WERI-Rb-1 (cell line): Measurements from ENCODE around the gene TGDS.
A peak's percentile ranks its signal among the peaks of the same experiment; 100 is the strongest.
"Not testable (repeated sequence)": the region's sequence is repeated elsewhere in the genome, so short reads cannot be mapped to it uniquely, and the experiment has no call there.

Experiments used
- DNase-seq: peaks from one replicate; pipeline ENCODE4 v3.0.0-alpha.2; 2020
- H3K27ac ChIP-seq: fragments of 250-450 bp; sonication (Bioruptor Pico); 2 replicates; pipeline ENCODE4 v1.5.1; 2020; ENCODE audit warnings: mild to moderate bottlenecking, moderate library complexity
- H3K27me3 ChIP-seq: fragments of 250-450 bp; sonication (Bioruptor Pico); 2 replicates; pipeline ENCODE4 v1.5.1; 2021; ENCODE audit warnings: mild to moderate bottlenecking, low read depth, moderate library complexity; ENCODE audit not compliant: insufficient read depth, severe bottlenecking
- H3K36me3 ChIP-seq: fragments of 250-450 bp; sonication (Bioruptor Pico); 2 replicates; pipeline ENCODE4 v1.5.1; 2020; ENCODE audit warnings: mild to moderate bottlenecking, moderate library complexity
- H3K4me3 ChIP-seq: 2 replicates; pipeline ENCODE4 v1.5.1; 2011; ENCODE audit warnings: low read depth, mild to moderate bottlenecking, control low read depth, low read length
- H3K9me3 ChIP-seq: fragments of 250-450 bp; sonication (Bioruptor Pico); 2 replicates; pipeline ENCODE4 v1.5.1; 2021; ENCODE audit warnings: mild to moderate bottlenecking, moderate library complexity; ENCODE audit not compliant: severe bottlenecking
- TF ChIP-seq, protein P1 (sequence below): IDR thresholded peaks from 2 replicates; pipeline ENCODE4 v1.5.1; 2011; ENCODE audit warnings: low read depth, mild to moderate bottlenecking, control low read depth, inconsistent platforms, low read length

TGDS gene

DNA sequence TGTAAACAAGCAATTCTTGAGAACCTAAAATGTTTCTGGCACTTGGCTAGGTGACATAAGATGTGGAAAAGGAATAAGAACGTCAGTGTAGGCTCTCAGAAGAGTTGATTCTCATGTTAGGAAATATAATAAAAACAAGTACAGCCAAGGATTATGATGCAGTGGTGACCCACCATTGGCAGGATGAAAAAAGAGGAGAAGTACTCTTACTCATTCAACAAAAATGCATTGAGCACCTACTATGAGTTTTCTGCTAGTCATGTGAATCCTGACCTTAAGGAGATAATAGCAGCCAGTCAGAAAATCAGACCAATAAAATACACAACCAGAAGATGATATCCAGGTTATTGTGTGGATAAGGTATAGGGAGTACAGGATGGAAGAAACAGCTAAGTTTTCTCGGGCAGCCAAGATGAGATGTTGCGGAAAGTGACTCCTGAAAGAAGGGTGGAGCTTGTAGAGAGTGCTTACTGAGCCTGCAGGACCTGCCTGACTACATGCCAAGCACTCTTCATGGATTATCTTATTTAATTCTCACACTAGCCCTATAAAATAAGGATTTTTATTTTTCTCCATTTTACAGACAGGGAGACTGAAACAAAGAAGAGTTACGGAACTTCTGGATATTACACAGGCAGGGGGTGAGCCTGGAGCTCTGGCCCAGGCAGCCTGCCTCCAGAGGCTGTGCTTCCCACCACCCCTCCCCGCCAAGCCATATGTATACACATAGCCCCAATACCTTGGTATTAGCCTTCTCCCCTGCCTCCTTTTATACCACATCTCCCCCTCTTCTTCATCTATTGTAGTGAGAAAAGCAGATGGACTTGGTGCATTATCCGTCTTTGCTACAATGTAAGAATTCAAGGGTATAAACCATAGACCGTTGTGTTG, 58.0 kb downstream of the TGDS start:
- Histone ChIP-seq H3K36me3 (no peaks in the 10 kb centered on the region), H3K27me3 (no peaks in the 10 kb centered on the region), H3K4me3 (no peak overlapping the region), H3K9me3 (peaks cover 4% of the 10 kb centered on the region), H3K27ac (no peak overlapping the region)
- no peak for DNase-seq
- TF ChIP-seq, protein P1, sequence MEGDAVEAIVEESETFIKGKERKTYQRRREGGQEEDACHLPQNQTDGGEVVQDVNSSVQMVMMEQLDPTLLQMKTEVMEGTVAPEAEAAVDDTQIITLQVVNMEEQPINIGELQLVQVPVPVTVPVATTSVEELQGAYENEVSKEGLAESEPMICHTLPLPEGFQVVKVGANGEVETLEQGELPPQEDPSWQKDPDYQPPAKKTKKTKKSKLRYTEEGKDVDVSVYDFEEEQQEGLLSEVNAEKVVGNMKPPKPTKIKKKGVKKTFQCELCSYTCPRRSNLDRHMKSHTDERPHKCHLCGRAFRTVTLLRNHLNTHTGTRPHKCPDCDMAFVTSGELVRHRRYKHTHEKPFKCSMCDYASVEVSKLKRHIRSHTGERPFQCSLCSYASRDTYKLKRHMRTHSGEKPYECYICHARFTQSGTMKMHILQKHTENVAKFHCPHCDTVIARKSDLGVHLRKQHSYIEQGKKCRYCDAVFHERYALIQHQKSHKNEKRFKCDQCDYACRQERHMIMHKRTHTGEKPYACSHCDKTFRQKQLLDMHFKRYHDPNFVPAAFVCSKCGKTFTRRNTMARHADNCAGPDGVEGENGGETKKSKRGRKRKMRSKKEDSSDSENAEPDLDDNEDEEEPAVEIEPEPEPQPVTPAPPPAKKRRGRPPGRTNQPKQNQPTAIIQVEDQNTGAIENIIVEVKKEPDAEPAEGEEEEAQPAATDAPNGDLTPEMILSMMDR: no peak

DNA sequence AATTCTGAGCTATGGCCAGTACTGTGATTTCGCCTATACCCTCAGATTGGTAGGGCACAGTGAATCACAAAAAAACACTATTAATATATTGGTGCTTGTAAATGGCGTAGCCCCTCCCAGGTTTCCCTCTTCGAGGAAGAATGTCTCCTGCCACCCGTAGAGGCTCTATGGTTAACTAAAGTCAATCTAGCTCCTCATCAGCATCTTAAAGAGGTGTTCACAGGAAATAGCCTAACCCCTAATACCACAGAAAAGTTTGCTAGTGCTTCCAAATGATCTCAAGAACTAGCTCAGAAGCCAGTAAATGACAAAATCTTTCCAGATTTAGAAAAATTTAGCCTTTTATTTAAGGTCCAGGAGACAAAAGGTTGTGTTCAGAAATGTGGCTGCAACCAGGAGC, 60.2 kb downstream of the TGDS start:
- DNase-seq: no peak
- TF ChIP-seq, protein P1: no peak
- Histone ChIP-seq H3K36me3 (no peaks in the 10 kb centered on the region), H3K27me3 (no peaks in the 10 kb centered on the region), H3K4me3 (no peak overlapping the region), H3K27ac (no peak overlapping the region), H3K9me3 (peaks cover 11% of the 10 kb centered on the region)

DNA sequence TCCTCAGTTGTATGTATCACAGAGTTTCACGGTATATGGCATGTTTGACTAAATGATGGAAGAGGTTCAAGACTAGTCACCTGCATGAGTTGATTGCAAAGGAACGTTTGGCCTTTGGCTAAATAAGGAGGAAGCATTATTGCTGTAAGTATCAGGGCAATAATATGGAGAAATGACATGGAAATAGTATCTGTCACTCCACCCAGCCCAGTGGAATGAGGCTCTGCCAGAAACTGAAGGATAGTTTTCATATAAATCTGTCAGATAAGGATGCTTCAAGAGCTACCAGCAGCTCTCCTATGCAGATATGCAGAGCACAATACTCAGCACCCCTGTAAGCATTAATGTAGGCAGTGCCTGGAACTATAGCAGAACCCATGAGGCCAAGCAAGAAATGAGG, 60.7 kb downstream of the TGDS start:
- no peak for DNase-seq
- H3K27me3 ChIP-seq: no peaks in the 10 kb centered on the region
- TF ChIP-seq, protein P1: no peak
- H3K36me3 ChIP-seq: no peaks in the 10 kb centered on the region
- no peak overlapping the region for H3K4me3 ChIP-seq
- peaks cover 11% of the 10 kb centered on the region for H3K9me3 ChIP-seq
- H3K27ac ChIP-seq: no peak overlapping the region

DNA sequence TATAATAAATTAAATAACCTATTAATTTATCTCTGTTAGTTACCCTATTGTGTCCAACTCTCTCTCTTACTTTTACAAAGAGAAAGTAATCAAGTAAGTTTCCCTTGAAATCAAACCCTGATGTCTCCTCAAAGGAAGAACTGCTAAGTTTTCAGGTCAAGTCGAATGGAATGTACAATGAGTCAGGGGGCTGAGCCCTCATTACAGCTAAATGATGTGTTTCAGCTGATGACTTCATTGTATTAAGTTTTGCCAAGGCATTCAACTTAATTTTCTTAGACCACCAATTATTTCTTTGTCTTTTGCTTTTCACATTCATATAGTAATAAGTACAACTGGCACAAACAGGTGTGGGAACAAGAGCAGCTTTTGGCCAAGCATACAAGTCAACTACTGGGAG, 61.8 kb downstream of the TGDS start:
- H3K4me3 ChIP-seq: no peak overlapping the region

DNA sequence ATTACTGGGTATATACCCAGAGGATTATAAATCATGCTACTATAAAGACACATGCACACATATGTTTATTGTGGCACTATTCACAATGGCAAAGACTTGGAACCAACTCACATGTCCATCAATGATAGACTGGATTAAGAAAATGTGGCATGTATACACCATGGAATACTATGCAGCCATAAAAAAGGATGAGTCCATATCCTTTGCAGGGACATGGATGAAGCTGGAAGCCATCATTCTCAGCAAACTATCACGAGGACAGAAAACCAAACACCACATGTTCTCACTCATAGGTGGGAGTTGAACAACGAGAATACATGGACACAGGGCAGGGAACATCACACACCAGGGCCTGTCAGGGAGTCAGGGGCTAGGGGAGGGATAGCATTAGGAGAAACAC, 63.7 kb downstream of the TGDS start:
- H3K36me3 ChIP-seq, DNase-seq, H3K27ac ChIP-seq, H3K4me3 ChIP-seq, H3K27me3 ChIP-seq: not testable (repeated sequence)
- H3K9me3 ChIP-seq: peaks cover 14% of the 10 kb centered on the region

More for the DNA sequence above, 61.8 kb downstream of the TGDS start:
- H3K27me3 ChIP-seq: no peaks in the 10 kb centered on the region
- peaks cover 14% of the 10 kb centered on the region for H3K9me3 ChIP-seq
- H3K27ac ChIP-seq: no peak overlapping the region
- H3K36me3 ChIP-seq: no peaks in the 10 kb centered on the region
- TF ChIP-seq, protein P1: no peak
- DNase-seq: no peak

DNA sequence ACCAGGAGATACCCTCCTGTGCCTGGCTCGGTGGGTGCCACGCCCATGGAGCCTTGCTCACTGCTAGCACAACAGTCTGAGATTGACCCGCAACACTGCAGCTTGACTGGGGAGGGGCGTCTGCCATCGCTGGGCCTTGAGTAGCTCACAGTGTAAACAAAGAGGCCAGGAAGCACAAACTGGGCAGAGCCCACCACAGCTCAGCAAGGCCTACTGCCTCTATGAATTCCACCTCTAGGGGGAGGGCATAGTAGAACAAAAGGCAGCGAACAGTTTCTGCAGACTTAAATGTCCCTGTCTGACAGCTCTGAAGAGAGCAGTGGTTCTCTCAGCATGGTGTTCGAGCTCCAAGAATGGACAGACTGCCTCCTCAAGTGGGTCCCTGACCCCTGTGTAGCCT, 69.0 kb downstream of the TGDS start:
- H3K36me3 ChIP-seq, H3K27ac ChIP-seq, H3K4me3 ChIP-seq, DNase-seq, H3K27me3 ChIP-seq: not testable (repeated sequence)
- TF ChIP-seq, protein P1: 0 out of 2 replicates have a peak, but pooled peaks have one; percentile 9
- H3K9me3 ChIP-seq: peaks cover 11% of the 10 kb centered on the region
